Renal pelvis (tissue), 4 donors: ENCODE results near the gene TUNAR. TPM values are rescaled to one million over a fixed set of nuclear protein-coding genes. Genes with fewer than 3 reads are reported as not detected.
A peak's percentile ranks its signal among the peaks of the same experiment; 100 is the strongest.

Source experiments
- DNase-seq: peaks from one replicate; pipeline ENCODE4 v3.0.0-alpha.2; 2013
- polyA plus RNA-seq, 3 donors: library from polyadenylated mRNA; unstranded; fragments of 120-200 nt; gene quantifications; one replicate each; pipeline ENCODE4 v1.2.1, GENCODE V29; 2013; ENCODE audit not compliant: insufficient read length in 3 of 3

The TUNAR gene
- polyA plus RNA-seq, 3 donors, result 0.31 to 0.50 (median 0.45) TPM

DNA sequence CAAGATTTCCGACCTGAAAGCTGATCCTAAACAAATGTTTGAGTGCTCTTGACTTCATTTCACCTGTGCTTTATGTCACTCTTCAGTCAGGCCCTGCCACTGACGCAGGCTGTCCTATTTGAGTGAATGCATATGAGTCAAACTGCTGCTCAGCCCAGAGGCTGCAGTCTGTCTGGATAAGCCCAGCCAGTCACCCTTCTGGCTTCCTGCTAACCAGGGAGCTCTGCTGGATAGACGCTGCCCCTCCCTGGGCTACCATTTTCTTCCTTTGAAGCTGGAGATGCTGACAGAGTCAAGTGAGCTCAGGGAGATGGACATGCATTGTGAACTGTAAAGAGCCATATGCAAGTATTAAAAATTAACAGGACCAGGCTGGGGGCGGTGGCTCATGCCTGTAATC lies 5.1 kb upstream of the TUNAR start:
- no peak for DNase-seq

DNA sequence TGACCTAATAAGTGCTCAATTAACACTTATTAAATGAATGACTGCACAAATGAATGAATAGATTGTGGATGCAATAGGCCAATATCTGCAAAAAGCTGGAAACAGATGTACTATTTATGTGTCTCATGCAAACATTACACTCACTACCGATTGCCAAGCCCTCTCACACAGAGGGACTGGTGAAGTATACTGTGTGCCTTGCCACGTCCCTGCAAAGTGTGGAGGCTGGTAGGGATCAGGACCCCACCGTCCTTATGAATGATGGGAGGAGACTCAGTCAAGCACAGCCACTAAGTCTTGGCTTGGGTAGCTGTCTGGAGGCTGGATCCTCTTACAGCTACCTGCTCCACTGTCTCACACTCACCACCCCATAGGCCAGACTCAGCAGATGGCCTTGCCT lies 3.9 kb upstream of the TUNAR start:
- no peak for DNase-seq

DNA sequence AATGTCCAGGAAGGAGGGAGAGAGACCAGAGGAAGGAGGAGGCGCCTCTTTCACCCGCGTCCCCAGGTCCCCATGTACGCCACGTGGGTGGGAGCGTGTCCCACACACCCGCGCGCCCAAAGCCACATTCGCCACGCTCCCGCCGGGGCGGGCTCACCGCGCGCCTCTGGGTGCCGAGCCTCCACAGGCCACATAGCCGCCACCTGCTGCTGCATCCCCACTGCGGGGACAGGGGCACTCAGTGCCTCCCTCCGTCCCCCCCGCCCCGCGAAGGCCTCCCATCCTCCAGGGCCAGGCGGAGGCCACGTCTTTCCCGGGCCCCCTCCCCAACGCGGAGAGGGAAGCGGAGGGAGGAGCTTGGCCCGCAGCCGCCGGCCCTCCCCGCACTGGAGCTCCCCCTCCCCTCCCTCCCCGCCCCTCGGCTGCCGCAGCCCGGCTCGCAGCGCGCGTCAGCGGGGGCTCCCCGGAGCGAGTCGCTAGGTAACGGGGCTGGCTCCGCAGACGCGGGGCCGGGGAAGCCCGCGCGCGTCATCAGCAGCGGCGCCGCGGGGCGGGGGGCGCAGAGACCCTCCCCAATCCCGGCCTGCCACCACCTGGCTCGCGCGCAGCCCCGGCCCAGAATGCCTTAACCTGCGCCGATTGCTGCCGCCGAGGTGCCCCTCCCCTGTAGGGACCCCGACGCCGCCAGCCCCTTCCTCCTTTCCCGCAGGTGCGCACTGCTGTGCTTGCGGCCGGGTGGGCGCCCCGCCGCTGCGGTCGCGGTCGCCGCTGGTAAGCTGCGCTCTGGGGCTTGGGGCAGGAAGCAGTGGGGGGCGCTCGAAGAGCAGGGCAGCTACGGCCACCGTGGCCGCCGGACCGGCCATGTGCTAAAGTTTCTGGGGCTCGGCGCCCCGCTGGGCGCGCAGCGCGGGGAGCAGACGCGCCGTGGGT lies 536 bp upstream of the TUNAR start:
- peak; percentile 11 for DNase-seq

DNA sequence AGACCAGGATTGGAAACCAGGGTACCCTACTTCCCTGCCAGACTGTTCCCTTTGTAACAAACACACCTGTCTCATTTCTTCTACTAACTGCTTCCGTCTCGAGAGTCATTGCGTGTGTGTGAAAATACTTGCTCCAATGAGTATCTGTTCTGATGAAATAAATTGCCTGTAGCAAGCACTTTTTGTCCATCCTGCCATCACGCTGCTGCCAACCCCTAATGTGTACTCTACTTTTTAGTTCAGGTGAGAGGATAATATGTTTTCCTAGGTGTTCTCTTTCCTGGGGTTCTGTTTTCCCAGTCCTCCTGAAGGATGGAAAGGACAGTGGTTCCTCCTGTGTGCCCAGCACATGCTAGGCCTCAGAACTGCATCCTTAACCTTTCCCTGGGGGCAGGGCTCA lies 1.0 kb downstream of the TUNAR start:
- no peak for DNase-seq

DNA sequence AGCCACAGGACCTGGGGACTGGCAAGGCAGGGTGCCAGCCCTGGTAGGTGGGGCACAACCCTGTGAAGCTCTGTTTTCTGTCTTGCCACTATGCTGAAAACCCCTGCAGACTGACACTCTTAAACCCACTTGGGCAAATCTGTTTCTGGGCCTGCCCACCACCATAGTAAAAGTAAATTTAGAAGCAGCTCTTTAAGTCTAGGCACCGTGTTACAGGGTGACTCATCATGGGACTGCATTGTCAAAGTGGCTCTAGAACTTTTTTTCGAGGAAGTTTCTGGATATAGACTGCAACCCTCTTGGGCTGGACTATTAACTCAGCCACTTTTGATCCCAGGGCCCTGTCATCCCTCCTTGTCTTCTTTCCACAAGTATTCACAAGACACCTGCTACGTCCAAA lies 7.7 kb downstream of the TUNAR start:
- DNase-seq, result no peak

DNA sequence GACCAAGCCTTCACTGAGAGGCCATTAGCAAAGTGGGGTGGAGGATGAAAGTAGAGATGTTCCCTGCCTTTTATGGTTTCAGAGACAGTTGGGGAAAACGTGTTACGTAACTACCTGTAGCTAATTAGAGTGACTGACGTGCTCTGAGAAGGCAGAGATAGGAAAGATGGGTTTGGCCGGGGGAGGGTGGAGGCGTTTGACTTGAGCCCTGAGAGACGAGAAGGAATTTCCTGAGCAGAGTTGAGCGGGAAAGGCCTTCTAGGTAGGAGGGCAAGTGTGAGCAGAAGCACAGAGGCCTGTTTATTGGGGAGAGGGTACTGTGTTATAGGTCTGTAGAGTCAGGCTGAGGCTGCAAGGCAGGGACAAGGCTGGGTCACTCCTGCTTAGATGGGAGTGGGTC lies 8.6 kb downstream of the TUNAR start:
- DNase-seq, result no peak

DNA sequence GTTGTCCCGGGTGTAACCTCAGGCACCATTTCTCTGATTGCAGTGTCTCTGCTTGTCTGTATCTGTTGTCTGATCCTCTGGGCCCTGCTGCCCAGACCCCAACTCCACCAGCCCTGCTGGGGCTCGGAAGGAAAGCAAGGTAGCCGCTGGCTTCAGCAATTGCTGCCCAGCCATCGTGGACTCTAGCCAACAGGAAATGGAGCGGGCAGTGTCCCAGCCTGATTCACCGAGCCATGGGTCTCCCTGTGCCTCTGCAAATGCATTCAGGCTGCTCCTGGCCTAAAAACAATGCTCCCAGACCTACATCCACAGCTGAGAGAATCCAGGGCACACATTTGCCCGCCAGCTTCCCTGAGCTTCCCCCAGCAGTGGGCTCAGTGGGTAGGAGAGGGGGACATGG lies 9.2 kb downstream of the TUNAR start:
- DNase-seq, result no peak

DNA sequence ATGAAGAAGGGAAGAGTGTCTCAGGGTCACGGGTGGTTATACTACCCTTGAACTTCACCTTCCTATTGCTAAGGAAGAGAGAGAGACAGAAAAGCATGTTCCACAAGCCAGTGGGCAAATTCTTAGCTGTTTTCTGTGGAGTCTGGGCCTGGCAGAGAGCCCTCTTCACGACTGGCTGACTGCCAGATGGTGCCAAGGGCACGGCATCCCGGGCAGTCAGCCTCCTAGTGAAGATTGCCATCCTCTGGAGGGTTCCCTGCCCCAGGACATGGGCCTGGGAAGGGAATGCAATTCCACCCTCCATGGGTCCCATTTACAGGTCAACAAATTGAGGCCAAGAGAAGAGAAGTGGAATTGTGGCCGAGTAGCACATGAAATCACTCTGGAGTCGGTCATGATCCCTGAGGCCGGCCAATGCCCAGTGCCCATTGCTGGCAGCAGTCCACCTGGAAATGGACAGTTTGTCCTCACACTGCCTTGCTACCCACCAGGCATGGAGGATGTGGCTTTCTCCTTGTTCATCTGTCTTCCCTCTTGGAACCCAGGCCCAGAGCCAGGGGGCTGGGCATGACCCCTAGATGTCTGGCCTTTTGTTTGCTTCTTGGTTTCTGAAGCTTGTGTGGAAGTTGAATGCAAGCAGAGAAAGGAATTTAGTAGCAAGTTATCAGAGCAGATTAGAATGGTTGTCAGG lies 9.9 kb downstream of the TUNAR start:
- no peak for DNase-seq

DNA sequence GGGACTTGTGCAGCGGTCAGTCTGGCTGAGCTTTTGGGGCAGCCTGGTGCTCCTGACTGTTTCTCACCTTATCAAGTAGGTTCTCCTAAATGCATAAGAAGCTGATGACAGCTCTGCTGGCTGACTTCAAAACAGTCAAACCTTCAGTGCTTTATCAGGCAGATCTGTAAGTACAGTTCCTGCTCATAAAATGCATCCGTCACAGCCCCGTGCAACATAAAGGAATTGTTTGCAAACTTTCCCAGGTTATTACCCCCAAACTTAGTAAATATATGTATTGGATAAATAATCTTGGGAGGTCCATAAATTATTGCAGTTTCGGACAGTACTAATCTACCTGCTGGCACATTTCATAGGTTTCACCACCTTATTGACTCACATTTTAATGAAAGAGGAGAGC lies 10.7 kb downstream of the TUNAR start:
- no peak for DNase-seq

DNA sequence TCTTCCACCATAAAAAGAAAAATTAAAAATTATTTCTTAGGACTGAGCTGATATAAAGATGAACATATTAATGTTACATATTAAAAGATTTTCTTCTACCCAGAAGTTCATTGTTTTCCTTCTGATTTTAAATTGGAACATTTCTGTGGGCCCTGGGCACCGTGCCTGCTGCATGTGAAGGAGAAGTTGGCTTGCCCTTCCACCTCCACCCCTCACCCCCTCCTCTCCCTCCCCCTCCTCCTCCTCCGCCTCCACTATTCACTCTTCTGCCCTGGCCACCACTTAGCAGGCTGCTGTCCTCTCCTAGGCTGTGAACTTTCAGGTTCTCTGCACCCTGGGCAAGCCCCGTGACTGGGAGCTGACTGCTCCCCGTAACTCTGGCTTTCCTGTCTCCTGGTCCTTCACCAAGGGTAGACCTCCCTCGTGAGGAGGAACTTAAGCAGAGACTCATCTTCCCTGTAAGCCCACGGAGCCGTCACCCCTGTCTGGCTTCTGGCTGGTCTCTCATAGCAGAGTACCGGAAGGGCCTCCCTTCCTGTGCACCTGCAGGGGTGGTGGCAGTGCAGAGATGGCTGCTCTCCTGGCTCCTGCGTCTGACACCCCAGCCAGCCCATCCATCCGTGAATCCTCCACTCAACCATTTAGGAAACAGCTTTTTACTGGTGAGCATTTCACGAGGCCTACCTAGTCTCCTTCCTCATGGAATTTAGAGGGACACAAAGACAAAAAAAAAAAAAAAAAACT lies 12.8 kb downstream of the TUNAR start:
- no peak for DNase-seq

DNA sequence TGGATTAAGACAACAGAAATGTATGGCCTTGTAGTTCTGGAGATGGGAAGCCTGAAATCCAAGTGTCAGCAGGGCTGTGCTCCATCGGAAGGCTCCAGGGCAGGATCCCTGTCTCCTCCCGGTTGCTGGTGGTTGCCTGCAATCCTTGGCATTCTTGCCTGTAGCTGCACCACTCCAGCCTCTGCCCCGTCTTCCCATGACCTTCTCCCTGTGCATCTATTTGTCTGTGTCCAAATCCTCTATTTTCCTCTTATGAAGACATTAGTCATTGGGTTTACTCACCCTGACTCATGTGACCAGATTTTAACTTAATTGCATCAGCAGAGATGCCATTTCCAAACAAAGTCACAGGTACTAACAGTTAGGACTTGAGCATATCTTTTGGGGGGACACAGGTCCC lies 15.1 kb downstream of the TUNAR start:
- DNase-seq, result no peak

DNA sequence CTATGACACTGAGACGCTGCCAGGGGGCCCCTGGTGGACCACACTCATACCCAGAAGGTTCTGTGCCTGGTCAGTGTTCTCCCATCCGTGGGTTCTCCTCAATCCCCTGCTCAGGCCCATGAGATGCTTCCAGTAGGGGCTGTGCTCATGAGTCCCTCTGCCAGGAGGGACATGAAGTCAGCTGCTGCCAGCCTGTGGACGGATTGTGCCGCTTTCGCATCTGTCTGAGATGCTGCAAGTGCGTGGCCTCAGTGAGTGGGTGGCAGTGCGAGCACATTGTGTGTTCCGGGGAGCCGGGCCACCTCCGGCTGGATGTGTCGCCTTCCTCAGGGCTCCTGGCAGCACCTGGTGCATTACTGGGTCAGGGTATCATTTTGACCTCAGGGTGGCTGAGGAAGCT lies 15.5 kb downstream of the TUNAR start:
- DNase-seq, result no peak

DNA sequence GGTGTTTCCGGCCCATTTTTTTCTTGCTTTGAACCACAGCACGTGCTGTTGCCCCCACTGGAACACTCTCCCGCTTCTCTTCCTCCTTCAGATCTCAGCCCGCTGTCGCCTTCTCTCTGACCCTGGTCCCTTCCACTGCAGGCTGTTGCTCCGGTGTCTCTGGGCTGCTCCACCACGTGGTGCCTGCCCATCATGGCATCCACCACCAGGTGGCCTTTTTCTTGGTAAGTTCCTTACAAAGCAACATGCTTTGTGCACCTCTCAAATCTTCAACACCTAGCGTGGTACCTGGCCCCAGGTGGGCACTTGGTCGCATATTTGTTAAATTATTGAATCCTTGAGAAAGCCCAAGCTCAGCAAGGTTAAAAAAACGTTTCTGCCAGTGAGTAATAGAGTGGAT lies 19.1 kb downstream of the TUNAR start:
- DNase-seq, result no peak

DNA sequence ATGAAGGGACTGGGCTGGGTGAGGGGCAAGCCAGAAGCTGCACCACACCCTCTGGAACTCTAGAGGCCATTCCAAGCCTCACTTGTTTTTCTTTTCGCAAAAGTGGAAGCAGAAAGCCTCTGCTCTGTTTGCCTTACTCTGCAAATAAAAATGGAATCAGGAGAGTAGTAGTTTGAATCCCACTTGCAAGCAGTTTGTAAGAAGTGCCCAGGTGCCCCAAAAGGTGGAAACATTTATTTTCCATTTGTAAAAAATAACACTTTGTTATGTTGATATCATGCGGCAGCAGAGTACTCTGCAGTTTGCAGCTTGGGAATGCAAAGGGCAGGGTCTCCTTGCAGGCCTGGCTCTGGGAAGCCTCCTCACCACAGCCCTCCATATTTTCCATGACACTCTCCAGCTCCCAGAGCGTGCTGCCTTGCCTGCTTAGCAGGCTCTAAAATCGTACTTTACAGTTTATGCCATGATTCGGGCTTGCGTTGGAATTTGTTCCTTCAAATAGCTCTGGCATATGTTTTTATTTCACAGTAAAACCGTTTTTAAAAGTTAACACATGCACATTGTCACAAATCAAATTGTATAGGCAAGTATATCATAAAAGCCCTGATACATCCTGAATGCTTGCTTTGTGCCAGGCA lies 20.0 kb downstream of the TUNAR start:
- DNase-seq, result no peak

DNA sequence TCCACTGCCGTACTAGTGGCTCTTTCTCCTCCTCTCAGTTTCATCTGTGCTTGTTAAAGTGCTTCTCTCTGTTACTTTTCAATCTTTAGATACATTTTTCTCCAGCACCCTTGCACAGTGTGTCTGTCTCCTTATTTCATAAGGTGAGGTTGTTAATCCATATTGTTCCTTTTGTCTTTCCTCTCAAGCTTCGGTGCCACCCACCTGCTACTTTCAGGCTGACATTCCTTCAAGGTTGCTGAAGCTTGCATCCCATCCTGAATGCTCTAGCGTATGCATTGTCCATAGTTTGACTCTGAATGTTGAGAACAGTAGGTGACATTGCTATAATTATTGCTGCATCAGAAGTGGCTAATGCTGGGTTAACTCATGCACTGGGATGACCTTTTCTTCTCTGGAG lies 20.6 kb downstream of the TUNAR start:
- DNase-seq, result no peak

DNA sequence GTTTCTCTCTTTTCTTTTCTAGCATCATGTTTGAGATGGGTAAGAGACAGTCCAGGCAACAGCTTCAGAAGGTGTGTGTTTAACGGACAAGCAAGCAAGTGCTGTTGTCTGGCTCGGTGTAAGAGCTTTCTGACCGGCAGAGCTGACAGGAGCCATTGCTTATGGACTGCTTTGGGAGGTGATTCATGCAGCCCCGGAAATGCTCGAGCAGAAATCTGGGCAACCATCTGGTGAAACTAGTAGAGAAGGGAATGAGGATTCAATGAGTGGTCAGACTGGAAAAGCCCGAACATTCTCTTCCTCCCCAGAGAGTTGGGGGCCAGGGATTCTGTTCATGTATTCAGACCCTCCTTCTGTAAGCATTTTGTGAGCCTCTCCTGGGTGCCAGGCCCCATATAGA lies 24.4 kb downstream of the TUNAR start:
- no peak for DNase-seq

DNA sequence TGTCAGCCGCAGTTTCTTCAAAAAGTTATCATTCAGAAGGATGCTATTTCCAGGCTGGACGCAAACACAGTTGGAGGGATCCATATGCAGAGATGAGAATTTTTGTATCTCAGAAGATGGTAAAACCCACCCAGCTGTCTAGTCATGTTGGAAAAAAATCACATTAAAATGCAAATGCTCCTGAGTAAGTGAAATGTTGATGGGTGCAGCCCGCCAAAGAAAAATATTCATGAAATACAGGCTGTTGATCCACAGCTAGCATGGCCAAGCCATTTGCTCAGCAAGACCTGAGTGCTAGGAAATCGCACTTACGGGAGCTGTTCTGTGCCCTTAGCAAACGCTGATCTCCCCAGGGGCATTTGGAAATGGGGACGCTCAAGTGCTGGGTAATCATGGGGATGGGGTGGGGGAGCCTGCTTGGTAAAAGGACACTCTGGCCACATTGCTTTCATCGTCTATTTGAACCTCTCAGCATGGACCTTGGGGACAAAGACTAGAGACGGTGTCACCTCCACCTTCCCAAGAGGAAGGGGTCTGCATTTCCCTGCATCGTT lies 25.7 kb downstream of the TUNAR start:
- DNase-seq, result no peak

DNA sequence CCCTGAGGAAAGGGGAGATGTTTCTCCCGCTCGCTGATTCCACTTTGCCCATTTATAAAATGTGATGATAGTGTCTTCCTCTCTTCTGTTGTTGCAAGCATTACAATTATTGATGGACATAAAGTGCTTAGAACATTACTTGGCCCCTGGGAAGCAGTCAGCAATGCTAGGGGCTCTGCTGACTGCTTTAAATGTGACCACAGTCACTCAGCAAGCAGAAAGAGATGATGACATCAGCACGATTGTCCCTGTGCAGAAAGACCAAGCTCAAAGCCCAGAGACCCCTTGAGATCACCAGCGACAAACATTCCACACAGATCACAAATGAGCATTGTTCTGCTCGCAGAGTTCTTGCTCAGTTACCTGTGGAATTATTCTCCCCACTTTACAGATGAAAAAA lies 26.5 kb downstream of the TUNAR start:
- no peak for DNase-seq

DNA sequence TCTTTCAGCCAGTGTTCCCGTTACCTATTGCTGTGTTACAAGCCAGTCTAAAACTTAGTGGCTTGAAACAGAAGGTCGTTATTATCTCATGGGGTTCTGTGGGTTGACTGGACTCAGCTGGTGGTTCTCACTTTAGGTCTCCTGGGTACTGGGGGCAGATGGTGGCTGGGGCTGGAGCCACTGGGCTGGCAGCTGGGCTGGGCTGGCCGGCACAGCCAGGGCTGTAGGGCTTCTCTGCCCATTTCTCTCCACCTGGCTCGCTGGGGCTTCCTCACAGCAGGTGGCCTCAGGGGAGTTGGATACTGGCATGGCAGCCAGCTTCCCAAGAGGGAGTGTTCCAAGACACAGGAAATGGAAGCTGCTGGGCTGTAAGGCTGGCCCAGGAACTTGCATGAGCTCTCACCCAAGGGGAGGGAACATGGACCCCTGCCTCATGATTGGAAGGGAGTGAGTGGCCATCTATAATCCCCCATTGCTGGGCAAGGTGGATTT lies 27.0 kb downstream of the TUNAR start:
- no peak for DNase-seq

DNA sequence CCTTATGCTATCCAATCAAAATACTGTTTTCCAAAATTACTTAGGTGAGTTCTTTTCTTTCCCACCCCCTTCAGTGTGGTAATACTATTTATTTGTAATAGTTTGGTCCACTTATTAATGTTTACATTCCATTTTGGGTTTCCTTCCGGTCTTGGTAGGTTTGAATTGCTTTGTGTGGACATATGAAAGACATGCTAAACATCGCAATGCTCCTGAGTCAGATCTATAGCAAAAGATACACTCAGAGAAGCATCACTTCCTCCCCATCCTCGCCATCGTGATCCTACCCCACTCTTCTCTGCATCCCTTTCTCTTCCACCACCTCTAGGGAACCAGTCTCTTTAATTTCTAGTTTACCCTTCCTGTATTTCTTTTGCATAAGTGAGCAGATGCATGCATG lies 30.0 kb downstream of the TUNAR start:
- DNase-seq, result no peak

DNA sequence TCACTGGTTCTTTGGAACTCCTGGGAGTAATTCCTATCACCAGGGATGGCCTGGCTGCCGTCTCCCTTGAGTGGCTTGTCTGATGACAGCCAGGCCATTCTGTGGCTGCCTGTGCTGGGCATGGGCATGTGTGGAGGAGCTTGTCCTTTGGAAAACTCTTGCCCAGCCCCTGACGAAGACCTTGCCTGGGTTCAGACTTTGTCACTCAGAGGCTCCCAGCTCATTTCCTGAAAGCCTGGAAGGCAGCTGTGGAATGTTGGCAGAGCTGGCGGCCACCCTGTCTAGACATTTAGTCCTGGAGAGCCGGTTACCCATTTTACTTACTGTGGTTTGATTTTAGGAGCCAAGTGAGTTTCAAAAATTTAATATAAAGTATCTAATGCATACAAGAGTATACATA lies 34.0 kb downstream of the TUNAR start:
- no peak for DNase-seq

DNA sequence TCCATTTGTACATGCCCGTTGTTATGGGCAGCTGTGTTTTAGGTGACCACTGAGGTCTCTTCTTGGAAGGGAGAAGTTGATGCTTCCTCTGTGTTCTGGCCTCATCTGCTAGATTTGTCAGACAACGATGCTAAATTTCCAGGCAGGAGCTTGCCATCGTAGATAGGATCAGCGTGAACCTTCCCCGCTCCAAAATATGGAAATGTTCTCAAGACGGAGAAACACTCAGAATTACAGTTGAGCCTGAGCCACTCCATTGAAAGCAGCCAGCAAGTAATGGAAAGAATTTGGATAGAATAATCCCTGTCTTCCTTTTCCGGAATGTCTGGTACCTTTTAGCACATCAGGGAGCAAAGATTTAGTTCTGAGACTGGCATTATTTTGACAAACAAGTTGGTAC lies 34.8 kb downstream of the TUNAR start:
- DNase-seq, result no peak
